NCI-H2196 treated with DMSO at 0.1 percent for 48 hours (cell line): ENCODE results near the gene PTX4.

ENCODE experiments used
- DNase-seq: peaks from one replicate; lab custom pipeline; 2025; ENCODE audit not compliant: unreplicated experiment; lab: John Stamatoyannopoulos, UW

PTX4 gene

DNA sequence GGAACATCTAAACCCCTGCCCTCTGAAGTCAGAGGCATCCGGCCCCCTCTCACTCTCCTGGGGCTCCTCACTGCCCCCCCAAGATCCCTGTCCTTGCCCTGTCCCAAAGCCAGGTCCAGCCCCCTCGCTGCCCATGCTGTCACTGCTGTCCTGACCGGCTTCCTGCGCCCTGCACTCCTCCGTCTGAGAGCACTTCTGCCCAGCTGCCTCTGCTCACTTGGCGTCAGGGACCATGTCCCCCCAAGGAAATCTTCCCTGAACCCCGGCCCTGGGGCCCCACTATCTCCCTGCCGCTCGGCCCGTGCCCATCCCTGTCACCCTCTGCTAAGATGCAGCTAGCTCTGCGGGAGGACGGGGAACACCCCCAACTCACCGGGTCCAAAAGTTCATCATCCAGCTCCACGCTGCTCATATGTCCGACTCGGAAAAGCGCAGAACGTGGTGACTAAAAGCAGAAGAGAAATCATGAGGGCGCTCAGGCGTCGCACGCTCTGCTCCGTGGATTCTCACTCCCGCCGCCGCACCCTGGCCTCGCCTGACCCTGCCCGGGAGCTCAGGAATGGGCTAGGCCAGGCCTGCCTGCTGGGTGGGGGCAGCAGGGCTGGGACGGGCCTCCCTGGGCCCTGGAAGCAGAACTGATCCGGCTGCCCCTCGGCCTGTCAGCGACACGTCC lies 23.7 kb downstream of the PTX4 start:
- DNase-seq, result no peak

DNA sequence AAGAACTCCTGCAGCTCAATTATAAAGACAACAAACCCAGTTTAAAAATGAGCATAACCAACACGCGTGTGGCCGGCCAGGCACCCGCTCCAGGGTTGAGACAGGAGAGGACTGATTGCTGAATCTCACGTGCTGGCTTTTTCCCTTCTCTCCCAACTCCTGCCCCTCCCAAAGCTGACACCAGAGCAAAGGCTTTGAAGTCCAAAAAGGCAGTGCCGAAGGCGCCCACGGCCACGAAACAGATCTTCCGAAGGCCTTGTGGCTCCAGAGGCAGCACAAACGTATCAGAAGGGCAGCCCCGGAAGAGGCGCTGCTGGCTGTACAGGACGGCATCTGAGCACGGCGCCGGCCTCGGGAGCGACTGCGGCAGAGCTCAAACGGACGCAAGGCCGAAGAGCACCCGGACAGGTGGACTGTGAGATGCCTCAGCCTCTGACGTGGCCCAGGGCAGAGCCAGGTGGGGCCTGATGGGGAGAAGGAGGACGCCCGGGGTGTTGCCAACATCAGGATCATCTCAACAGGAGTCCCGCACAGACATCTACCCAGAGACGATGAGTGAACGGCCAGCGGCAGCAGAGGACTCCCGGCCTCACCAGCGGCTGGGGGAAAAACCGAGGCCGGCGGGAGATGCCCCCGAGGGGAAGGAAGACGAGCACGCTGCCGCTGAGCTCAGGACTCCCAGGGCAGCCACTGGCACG lies 24.4 kb downstream of the PTX4 start:
- no peak for DNase-seq

DNA sequence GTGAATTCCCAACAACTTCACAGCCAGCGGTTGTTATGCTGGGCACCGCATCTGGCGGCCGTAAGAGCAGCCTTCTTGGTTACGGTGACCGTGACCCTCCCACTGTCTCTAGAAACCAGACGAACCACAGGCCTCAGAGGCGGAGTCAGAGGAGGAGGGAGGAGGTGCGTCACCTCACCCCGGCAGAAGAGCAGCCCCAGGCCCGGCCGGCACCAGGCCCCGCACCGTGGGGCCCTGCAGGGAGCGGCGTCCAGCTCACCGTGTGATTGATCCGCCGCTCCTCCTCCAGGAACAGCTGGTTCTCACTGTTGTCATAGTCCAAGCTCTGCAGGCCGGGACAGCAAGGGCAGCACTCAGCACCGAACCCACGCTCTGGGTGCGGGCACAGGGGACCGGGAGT lies 27.6 kb downstream of the PTX4 start:
- DNase-seq, result no peak

DNA sequence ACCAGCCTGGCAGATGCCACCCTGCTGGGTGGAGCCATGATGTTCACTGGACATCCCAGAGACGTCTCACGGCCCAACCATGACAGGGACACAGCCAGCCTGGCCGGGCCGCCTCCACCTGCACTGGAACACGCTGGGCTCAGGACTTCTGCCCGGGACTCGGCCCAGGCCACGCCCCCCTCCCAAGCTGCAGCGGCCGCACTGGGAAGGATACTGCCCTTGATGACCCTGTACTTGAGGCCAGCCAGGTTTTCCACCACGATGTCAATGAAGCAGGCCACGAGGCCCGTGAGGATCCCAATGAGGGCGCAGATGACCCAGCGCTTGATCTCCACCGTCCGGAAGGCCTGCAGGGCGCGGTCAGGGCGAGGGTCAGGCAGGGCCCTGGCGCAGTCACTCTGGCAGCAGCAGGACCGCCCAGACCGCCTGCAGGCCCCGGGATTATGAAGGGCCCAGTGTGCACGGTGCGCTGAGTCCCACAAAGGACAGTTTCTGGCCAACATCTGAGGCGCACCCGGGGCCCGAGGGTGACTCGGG lies 28.1 kb downstream of the PTX4 start:
- no peak for DNase-seq

DNA sequence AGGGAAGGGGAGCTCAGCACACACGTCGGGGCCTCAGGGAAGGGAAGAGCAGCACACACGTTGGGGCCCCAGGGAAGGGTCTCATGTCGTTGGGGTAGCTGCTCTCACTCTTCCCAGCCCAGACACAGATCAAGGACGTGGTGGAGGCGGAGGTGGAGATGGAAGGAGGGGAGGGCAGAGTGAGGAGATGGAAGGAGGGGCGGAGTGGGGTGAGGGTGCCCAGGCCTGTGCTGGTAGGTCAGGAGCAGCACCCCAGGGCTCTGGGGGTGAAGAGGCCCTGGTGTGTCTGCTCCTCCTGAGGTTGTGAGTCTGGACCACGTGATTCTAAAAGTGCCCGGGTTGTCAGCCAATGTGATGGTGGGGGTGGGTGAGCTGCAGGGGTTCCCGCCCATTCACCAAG lies 28.8 kb downstream of the PTX4 start:
- no peak for DNase-seq

DNA sequence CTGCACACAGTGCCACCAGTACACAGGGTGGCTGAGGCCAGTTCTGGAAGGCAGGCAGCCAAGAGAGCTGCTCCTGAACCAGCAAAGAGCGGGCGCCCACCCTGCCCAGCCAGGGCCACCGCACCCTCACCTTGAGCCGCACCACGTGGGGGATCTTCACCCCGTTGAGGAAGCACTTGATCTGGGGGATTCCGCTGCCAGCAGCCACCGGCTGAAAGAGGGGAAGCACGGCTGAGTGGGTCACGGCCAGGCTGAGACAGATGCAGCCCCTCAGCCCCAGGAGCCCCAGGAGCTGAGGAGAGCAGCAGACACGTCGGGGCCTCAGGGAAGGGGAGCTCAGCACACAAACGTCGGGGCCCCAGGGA lies 29.8 kb downstream of the PTX4 start:
- no peak for DNase-seq

DNA sequence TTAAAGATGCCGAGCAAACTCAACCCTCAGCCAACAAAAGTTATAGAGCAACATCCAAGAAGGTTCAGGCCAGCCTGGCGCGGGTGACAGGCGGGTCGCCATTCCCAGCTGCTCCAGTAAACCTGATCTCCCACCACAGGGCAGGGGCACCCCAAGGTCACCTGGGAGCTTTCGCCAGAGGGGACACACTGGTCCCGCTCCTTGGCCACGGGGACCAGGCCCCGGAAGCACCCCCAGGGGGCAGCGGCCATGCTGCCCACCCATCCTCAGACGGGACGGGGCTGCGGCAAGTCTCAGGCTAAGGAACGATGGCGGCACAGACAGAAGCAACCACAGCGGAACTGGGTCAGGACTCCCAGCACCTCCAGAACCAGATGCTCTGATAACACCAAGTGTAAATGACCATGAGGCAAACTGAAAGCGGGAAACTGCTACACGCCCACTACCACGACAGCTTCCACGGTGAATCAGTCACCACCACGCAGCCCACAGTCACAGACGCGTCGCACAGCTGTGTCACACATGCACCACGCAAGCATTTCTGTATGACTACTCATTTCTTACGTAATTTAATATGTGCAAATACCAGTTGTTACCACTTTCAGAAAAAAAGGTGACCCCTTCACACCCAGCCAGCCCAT lies 30.3 kb downstream of the PTX4 start:
- DNase-seq, result no peak

DNA sequence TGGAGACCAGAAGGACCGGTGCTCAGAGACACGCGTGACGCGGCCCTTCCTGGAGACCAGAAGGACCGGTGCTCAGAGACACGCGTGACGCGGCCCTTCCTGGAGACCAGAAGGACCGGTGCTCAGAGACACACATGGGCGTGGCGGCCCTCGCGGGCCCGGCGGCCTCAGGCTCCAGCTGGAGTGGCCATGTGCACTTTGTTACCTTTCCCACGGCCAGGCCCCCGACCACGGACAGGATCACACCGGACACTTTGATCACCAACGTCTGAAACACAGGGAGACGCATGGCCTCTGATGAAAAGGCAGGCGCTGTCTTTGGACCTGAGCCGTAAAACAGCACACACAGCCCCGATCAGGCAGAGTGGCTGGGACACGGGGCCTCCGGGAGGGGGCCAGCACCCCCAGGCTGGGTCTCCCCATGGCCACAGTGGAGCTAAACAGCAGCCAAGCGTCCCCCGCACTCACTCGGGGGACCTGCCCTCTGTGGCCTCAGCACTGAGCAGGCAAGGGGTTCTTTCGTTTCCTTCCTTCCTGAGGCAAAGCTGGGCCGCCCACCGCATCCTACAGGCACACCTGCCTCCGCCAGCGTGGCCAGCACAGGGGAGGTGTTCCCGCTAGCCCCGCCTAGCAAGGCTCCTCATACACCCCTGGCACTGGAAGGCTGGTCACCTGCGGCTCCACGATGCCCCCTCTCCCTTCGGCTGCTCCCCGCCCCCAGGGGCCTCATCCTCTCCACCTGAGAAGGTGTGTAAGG lies 31.1 kb downstream of the PTX4 start:
- DNase-seq, result no peak

DNA sequence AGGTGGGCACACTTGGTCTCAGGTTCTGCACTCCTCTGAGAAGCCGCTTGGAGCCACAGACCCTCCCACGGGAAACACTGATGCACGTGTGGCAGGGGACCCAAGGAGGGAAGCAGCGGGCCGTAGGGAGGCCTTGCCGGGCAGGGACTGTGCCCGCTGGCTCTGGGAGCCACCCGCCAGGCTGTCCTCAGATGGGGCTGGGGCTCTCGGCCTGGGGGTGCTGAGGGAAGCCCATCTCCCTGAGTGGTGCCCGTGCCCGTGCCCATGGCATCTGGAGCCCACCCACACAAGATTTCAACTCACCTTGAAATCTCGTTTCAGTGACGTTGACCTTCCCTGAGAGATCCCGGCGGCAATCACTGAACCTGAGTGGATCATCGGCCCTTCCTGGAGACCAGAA lies 31.8 kb downstream of the PTX4 start:
- DNase-seq, result no peak

DNA sequence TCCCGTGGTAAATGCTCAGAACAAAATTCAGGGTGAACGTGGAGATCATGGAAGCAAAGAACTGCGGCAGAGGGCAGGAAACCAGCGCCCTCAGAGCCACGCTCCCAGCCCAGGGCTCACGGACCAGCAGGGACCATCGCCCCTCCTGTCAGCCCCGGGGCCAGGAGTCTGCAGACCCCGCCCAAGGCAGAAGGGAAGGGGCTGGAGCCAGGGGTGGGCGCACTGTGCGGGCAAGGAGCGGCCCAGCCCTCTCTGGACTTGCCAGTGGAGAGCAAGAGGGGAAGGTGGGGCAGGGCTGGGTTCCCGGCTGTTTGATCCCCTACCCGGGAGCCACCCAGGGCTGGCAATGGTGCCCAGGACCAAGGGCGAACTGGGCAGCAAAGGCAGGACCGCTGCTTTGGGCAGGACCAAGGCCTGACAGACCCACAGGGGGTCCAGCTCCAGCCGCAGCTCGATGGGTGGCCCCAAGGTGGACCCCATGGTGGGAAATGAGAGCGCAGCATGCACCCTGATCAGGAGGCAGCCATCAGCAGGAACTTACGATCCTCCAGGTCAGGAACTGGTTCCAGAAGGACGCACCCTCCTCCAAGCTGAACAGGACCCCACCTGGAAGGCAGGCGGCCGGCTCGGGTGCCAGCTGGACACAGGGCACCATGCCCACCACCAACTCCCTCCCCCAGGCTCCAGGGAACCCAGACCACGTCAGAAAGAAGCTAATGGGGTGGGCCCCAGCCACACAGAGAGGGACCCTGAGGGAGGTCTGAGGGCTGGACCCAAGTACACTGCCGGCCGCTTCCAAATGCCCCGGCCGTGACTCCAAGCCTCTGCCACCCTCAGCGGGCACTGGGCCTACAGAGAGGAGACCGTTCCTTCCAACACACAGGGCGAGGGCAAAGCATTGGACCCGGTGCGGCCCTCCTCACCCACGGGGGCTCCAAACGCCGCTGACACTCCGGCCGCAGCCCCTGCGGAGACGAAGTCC lies 33.3 kb downstream of the PTX4 start:
- no peak for DNase-seq

DNA sequence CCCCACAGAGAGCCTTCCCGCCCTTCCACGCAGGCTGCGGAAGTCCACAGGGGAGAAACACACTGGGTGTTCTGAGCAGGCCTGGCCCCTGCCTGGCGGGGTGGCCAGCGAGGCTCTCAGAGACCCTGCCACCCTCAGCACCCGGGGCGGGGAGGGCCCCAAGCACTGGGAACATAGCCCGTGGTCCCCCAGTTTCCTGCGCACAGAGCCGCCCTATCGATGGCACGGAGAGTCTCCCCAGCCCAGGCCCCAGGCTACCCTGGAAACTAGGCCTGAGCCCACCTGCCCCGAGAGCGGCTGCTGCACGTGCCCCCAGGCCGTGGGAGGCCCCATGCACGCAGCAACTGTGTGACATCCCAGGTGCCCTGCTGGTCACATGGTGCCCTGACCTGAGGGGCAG lies 34.2 kb downstream of the PTX4 start:
- DNase-seq, result no peak

DNA sequence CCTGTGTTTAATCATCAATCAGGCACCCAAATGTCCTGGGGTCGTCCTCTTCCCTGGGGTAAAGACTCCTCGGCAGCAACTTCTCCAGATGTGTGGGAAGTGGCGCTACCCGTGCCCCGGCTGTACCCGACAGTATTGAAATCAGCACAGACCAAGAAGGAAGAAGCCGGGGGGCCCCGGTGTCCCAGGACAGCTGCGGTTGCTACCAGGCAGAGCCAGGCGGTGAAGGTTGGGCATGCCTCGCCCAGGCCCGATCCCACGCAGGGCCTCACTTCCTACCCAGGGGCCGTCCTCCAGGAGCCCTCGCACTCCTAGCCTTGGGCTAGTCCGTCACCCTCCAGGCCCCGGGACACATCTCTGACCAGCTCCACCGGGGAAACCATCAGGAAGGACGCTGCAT lies 35.4 kb downstream of the PTX4 start:
- no peak for DNase-seq

DNA sequence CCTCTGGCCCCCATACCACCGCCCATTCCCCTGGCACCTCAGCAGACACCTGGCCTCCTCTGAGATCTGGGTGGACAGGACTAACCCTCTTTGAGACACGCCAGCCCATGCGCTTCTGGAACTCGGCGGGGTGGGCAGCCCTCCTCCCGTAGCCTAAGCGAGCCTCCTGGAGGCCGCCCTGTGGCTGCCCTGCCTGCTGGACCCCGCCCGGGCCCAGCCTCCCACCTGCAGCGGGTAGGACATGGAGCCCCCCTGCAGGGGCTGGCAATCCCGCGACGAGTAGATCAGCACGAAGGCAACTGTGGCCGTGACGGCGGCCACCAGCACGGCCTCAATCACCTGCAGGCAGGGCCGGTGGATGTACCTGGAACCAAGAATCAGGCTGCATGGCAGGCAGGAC lies 36.2 kb downstream of the PTX4 start:
- DNase-seq, result no peak

DNA sequence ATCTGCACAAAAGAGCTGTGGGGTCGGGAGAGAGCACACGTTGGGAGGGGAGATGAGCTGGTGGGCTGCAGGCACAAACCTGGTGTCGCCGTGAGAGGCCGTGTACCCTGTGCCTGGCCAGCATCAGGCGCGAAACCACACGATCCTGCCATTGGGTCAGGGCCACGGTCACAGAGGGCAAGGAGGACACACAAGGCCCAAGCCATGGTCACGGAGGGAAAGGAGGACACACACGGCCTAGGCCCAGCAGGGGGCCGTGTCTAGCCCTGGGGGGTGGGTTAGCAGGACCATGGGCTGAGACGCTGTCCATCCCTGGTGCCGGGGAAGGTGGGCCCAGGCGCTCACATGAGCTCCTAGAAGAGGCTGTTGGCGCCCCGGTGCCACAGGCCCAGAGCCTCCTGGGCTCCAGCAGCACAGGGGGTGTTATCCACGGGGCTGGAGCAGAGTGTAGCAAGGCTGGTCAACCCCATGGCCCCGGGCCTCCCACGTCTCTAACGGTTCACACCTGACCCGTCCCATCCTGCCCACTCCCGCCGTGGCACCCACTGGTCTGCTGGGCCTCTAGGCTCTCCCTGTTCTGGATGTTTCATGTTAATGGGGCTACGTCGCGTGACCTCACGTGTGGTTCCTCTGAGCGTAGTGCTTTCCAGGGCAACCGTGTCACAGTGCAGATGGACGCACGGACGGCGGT lies 36.9 kb downstream of the PTX4 start:
- no peak for DNase-seq

DNA sequence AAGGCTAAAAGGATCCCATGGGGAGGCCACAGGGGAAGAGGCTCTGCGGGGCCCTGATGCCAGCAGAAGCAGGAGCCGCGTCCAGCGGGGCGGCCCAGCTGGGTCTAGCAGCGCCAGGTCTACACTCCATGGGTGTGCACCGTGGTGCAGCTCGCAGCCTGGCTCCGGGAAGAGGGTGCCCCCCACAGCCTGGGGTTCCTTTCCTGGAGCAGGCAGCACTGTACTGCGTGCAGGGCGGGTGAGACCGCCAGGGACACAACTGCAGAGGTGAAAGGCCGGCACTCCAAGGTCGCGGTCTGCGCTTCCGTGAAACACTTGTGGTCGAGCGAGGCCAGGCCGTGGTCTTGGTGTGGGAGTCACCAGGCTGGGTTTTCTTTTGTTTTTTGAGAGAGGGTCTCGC lies 37.9 kb downstream of the PTX4 start:
- no peak for DNase-seq

DNA sequence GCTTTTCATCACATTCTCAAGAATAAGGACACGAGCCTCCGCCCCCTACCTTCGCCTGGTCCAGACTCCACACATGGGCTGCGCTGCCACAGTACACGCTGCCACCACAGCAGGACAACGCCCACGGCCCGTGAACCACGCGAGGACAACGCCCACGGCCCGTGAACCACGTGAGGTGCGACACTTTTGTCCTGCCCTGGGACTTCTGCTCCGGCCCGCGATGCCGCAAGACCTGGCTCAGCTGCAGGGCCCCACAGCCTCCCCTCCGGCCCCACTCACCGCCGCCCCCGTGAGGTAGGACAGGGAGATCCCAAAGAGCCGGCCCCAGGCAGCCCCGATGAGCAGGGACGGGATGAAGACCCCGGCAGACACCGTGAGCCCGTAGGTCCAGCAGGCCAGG lies 38.5 kb downstream of the PTX4 start:
- DNase-seq, result no peak

DNA sequence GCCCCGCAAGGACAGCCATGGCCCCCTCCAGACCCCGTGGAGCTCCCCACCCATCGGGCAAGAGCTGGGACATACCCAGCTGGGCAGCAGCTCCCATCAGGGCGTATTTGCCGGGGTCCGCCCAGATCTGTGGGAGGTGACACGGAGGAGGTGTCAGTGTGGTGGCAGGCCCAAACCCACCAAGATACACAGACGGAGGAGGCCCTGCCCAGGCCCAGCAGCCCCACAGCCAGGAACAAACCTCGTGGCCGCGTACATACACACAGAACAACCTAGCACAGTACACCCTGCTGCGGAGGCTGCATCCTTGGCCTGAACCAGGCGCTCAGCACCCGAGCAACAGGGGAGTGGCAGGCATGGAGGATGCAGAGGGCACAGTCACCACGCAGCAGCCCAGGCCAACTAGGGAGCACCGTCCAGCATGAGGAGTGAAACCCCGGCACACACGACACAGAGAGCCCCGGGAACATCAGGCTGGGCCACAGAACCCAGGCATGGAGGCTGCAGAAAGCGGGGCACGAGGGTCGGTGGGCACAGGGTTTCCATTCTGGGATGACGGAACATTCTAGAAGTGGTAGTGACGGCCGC lies 39.4 kb downstream of the PTX4 start:
- no peak for DNase-seq

DNA sequence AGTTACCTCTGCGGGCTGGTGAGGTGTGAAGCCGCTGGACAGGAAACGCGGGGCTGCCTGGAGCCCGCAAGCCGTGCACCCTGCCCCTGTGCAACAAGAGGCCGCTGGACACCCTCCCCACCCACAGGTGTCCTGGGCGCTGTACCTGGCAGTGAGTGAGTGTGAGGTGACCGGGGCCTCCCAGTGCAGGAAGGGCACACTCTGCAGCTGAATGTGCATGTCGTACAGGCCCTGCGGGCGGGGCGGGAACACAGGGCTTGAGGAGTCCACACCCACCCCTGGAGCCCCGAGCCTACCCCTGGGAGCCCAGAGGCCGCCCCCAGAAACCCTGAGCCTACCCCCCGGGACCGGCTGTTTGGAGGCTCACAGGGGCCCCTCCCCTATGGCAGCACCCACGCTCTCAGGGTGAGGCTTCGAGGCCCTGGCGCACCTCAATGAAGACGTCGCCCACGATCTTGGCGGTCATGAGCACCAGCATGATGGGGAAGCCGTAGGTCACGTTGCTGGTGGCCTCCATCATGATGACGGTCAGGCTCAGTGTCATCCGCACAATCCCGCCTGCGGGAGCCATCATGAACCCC lies 40.1 kb downstream of the PTX4 start:
- no peak for DNase-seq

DNA sequence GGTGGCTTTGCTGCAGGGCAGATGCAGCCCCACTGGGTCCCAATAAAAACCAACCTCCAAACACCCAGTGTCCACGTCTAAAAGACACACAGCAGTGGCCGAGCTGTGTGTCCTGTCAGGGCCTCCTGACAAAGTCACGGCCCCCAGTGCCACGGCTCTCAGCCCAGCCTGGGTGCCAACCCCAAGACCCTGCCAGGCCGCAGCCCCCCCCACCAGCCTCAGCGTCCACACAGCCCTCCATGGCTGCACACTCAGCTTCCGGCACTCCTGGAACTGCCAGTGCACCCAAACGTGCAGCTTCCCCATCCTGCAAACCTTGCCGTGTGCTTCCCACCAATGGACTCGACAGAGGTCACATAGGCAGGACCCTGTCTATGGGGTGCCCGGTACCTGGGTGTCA lies 40.8 kb downstream of the PTX4 start:
- DNase-seq, result no peak
